ENCODE data around the gene STARD3NL.

- TF ChIP-seq CTCF (IDR thresholded peaks at IDR 0.05; ENCODE audit: borderline replicate concordance, extremely low read depth, low read length, poor library complexity, severe bottlenecking) (no peak), EZH2 (IDR thresholded peaks at IDR 0.05; ENCODE audit: borderline replicate concordance, low read depth, low read length, severe bottlenecking) (no peak)
These were observed 1.8 kb downstream of the STARD3NL start for GRCh38 chr7:38179776-38180226.
